ENCODE data around the gene GALP. TPM values are rescaled to one million over a fixed set of nuclear protein-coding genes. Genes with fewer than 3 reads are reported as not detected.

The GALP gene
- total RNA-seq, 2 experiments from 2014 or later = not detected

DNA sequence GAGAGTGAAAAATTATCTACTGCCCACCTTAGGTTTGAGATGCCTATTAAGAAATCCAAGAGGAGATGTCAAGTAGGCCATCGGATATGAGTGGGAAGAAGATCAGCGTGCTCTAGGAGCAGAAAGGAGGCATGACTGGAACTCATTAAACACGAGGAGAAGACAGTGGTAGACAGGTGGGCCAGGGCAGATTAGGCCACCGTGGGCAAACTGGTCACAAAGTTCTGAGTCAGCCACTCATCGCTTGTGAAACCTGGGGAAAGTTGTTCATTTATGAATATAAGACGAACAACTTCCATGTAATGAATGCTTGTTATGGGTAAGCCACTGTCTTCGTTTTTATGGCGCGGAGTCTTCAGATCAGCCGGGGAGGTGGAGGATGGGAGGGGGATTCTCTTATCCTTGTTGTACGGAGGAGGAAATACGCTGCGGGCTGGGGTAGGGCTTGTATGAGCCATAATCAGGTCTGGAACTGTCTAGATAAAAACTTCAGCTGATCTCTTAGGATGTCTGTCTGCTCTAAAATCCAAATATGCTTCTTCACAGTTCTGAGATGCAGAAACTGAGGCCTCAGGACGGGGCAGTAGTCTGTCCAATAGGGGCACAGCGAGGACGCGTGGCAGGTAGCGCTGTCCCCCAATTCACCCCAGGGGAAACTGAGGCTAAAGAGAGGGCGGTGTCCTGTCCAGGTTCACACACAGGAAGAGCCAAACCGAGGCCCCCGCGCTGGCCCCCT lies 35.8 kb upstream of the GALP start:
- ChIA-PET CTCF (interaction anchor here (1.4 to 2.2 kb wide), 2 partner anchors 17 to 35 kb away, joined by 3 to 6 read pairs; no protein-coding TSS in a partner anchor), POLR2A (interaction anchor here (0.7 to 2.2 kb wide), 2 partner anchors 15 to 18 kb away, joined by 3 to 9 read pairs; no protein-coding TSS in a partner anchor)
- Mint-ChIP-seq H3K9me3 (no peaks in the 10 kb centered on the region), H3K27ac (peak overlapping the region; percentile 95), H3K36me3 (ENCODE audit: low read depth) (peaks cover 1% of the 10 kb centered on the region), H3K4me3 (peak overlapping the region; percentile 78), H3K4me1 (ENCODE audit: low read depth) (peaks cover 34% of the 10 kb centered on the region), H3K27me3 (no peaks in the 10 kb centered on the region)
- peak; percentile 43 for DNase-seq
- intact Hi-C loops (cut with micrococcal nuclease) = loop anchor here (2.0 kb wide), 1 partner anchor 19 kb away; the partner anchor contains the start of gene ZNF787
- ATAC-seq = no peak
- TF ChIP-seq, protein P1, sequence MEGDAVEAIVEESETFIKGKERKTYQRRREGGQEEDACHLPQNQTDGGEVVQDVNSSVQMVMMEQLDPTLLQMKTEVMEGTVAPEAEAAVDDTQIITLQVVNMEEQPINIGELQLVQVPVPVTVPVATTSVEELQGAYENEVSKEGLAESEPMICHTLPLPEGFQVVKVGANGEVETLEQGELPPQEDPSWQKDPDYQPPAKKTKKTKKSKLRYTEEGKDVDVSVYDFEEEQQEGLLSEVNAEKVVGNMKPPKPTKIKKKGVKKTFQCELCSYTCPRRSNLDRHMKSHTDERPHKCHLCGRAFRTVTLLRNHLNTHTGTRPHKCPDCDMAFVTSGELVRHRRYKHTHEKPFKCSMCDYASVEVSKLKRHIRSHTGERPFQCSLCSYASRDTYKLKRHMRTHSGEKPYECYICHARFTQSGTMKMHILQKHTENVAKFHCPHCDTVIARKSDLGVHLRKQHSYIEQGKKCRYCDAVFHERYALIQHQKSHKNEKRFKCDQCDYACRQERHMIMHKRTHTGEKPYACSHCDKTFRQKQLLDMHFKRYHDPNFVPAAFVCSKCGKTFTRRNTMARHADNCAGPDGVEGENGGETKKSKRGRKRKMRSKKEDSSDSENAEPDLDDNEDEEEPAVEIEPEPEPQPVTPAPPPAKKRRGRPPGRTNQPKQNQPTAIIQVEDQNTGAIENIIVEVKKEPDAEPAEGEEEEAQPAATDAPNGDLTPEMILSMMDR (IDR thresholded peaks at IDR 0.05) = no peak

DNA sequence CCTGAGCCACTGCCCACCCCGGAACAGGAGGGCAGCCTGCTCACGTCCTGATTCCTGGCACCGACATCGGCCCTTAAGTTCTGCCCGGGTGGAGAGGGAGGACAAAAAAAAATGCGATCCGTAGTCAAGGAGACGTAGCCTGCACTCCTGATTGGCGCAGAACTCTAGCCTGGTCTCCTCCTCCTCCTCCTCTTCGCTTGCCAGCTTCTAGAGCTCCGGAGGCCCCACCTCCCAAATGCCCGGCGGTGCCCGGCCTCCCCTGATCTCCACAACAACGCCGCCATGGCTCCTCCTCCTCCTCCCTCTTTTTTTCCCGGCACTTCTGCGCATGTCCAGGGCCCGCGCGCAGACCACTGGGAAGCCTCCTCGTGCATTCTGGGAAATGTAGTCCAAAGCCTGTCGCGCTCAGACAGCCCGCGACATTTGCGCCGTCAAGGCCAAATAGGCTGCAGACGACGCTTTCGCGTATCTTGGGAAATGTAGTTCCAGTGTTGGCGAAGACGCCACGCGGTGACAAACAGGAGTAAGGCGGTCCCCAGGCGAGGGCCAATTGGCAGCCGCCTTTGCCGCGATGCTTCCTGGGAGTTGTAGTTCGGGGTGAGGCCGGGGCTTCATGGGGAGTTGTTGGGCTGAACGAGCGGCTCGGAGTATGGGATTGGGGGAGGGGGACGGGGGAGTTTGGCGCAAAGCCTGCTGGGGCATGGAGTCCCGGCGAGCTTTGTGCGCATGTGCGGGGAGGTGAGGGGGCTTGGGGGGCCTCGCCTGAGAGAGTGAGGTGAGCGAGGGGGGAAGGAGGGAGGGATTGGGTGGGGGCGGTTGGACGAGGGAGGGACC lies 35.0 kb upstream of the GALP start, which contains the start of gene ZNF444:
Gene ZNF444, plus strand, starts transcription at position 705 of the 834 bp plus-strand sequence. CDS start 5,625 bp downstream, outside the sequence.
- DNase-seq (peak; percentile 99), ATAC-seq (peak; percentile 92)
- TF ChIP-seq, protein P1 (IDR thresholded peaks at IDR 0.05) = no peak
- peak within 1 kb of the TSS; percentile 95 for H3K27ac Mint-ChIP-seq
- H3K27me3 Mint-ChIP-seq = no peaks in the 10 kb centered on the region
- peak within 1 kb of the TSS; percentile 78 for H3K4me3 Mint-ChIP-seq
- ChIA-PET CTCF (interaction anchor here (1.0 to 2.2 kb wide), 2 partner anchors 18 to 112 kb away, joined by 4 to 6 read pairs; no protein-coding TSS in a partner anchor), POLR2A (interaction anchor here (1.4 to 2.2 kb wide), 2 partner anchors 9 to 18 kb away, joined by 3 to 9 read pairs; no protein-coding TSS in a partner anchor)
- H3K36me3 Mint-ChIP-seq (ENCODE audit: low read depth) = peaks cover 1% of the 10 kb centered on the region
- intact Hi-C loops (cut with micrococcal nuclease) = loop anchor here (2.0 kb wide), 1 partner anchor 20 kb away; the partner anchor contains the start of gene ZNF787
- no peaks in the 10 kb centered on the region for H3K9me3 Mint-ChIP-seq
- peaks cover 34% of the 10 kb centered on the region for H3K4me1 Mint-ChIP-seq (ENCODE audit: low read depth)

DNA sequence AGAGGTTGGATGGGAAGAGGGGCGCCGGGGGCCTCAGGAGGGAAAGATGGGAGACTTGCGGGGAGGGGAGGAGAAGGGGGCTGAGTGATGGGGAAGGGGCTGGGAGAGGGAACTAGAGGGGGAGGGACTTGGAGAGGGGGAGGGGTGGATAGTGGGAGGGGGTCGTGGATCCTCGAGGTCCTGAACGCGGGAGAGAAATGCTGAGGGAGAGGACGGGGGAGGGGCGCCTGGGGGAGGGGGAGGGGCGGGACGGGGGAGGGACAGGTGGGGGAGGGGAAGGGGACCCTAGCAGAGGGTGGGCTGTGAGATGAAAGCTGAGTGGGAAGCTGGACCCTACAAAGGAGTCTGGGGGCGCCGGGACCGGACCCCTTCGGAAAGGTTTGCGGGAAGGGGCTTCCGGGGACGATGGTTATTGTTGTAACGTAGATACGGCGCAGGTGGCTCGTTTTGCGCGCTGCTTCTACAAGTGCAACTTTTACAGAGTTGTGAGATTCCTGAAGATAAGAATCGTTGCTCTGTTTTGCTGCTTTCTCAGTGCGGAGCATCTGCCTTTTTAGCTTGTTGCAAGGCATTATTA lies 34.3 kb upstream of the GALP start:
- Mint-ChIP-seq H3K4me3 (peak overlapping the region; percentile 78), H3K4me1 (ENCODE audit: low read depth) (peaks cover 34% of the 10 kb centered on the region), H3K27ac (peak overlapping the region; percentile 95), H3K36me3 (ENCODE audit: low read depth) (peaks cover 1% of the 10 kb centered on the region), H3K27me3 (no peaks in the 10 kb centered on the region), H3K9me3 (no peaks in the 10 kb centered on the region)
- TF ChIP-seq, protein P1 (IDR thresholded peaks at IDR 0.05) = no peak
- ATAC-seq (no peak), DNase-seq (peak; percentile 52)
- CTCF ChIA-PET = interaction anchor here (1.0 to 2.2 kb wide), 2 partner anchors 19 to 112 kb away, joined by 4 to 6 read pairs; no protein-coding TSS in a partner anchor
- intact Hi-C loops (cut with micrococcal nuclease) = loop anchor here (2.0 kb wide), 1 partner anchor 21 kb away; the partner anchor contains the start of gene ZNF787
- POLR2A ChIA-PET = interaction anchor here (0.6 to 2.2 kb wide), 3 partner anchors 10 to 643 kb away, joined by 3 to 9 read pairs (median 3); no protein-coding TSS in a partner anchor

DNA sequence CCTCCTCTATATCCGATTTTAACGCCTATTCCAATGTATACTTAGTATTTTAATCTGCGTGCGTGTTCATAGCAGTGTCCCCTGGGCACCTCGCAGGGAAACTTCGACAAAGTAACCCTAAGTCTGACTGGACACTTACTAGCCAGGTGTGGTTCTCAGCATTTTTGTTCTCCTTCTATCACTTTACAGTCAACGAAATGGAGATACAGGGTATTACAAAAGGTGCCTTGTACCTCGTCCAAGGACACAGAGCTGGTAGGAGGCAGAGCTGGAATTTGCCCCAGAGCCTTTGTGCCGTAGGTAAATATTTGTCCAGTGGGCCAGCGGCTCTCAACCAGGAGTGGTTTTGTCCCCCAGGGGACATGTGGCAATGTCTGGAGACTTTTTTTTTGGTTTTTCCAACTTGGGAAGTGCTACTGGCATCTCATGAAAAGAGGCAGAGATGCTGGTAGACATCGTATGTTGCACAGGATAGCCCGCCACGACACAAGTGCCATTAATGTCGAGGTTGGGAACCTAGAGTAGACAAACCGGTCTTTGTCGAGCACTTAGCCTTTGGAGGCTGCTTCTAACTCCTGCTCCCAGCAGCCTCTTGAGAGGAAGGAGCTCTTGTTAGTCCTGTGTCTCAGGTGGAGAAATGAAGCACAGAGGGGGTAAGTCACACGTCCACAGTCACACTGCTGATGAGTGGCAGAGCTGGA lies 33.6 kb upstream of the GALP start:
- H3K9me3 Mint-ChIP-seq = no peaks in the 10 kb centered on the region
- TF ChIP-seq, protein P1 (IDR thresholded peaks at IDR 0.05) = no peak
- peaks cover 34% of the 10 kb centered on the region for H3K4me1 Mint-ChIP-seq (ENCODE audit: low read depth)
- ATAC-seq (no peak), DNase-seq (no peak)
- ChIA-PET CTCF (interaction anchor here (1.0 to 1.6 kb wide), 2 partner anchors 66 to 111 kb away, joined by 4 to 5 read pairs; no protein-coding TSS in a partner anchor), POLR2A (interaction anchor here (0.6 to 2.2 kb wide), 3 partner anchors 10 to 644 kb away, joined by 3 to 9 read pairs (median 3); no protein-coding TSS in a partner anchor)
- peaks cover 1% of the 10 kb centered on the region for H3K36me3 Mint-ChIP-seq (ENCODE audit: low read depth)
- no peaks in the 10 kb centered on the region for H3K27me3 Mint-ChIP-seq
- peak overlapping the region; percentile 64 for H3K27ac Mint-ChIP-seq
- peak overlapping the region; percentile 78 for H3K4me3 Mint-ChIP-seq
- intact Hi-C loops (cut with micrococcal nuclease) = no loop called here
